ENCODE measurements around the gene ACOXL. TPM values are rescaled to one million over a fixed set of nuclear protein-coding genes. Genes with fewer than 3 reads are reported as not detected.

Gene ACOXL
- total RNA-seq, 1 donor, result not detected

DNA sequence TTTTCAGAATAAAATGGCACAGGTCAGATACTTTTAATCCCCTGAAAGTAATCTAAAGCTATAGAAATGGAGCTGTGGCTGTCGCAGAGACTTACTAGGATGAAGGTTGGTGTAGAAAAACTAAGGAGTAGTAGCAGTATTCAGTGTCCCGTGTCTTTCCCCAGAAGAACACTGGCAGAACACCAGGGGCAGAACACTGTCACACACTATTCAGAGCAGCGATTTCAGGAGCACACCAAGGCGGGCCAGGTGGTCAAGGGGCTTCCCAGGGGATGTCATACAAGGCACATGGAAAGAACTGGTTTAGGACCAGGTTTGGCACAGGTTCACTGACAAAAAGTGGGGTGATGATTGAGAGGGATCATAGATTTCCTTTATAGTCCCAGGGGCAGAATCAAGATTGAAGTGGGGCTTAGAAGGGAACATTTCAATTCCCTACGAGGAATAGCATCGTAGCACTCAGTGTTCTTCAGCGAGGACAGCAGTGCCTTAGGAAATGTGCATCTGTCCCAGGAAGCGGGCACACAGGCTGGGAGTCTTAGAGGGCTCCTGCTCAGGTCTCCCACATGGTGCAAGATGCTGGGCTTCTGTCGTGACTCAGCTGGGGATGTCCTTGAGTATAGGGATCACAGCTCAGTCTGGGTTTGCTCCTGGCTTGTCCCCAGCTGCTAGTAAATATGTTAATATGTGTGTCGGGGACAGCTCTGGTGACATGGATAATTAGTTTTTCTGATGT, 410.9 kb downstream of the ACOXL start:
- peaks cover 7% of the 10 kb centered on the region for H4K20me1 ChIP-seq (ENCODE audit: insufficient read depth, low read length)
- no peaks in the 10 kb centered on the region for H3K36me3 ChIP-seq (ENCODE audit: insufficient read depth, low read length)
- no peak overlapping the region for H3K4me3 ChIP-seq (ENCODE audit: insufficient read depth, low read length)
- no peaks in the 10 kb centered on the region for H3K79me2 ChIP-seq (ENCODE audit: insufficient read depth, low read length)
- no peak overlapping the region for H2AFZ ChIP-seq (ENCODE audit: low read length)
- TF ChIP-seq, protein P1, sequence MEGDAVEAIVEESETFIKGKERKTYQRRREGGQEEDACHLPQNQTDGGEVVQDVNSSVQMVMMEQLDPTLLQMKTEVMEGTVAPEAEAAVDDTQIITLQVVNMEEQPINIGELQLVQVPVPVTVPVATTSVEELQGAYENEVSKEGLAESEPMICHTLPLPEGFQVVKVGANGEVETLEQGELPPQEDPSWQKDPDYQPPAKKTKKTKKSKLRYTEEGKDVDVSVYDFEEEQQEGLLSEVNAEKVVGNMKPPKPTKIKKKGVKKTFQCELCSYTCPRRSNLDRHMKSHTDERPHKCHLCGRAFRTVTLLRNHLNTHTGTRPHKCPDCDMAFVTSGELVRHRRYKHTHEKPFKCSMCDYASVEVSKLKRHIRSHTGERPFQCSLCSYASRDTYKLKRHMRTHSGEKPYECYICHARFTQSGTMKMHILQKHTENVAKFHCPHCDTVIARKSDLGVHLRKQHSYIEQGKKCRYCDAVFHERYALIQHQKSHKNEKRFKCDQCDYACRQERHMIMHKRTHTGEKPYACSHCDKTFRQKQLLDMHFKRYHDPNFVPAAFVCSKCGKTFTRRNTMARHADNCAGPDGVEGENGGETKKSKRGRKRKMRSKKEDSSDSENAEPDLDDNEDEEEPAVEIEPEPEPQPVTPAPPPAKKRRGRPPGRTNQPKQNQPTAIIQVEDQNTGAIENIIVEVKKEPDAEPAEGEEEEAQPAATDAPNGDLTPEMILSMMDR (IDR thresholded peaks at IDR 0.05; ENCODE audit: extremely low read depth, low read depth, low read length), result no peak
- no peaks in the 10 kb centered on the region for H3K27me3 ChIP-seq (ENCODE audit: insufficient read depth, low read length)
- no peak overlapping the region for H3K4me2 ChIP-seq (ENCODE audit: insufficient read depth, low read length)
- no peak for DNase-seq (ENCODE audit: insufficient read length, low spot score, missing footprints)
- no peaks in the 10 kb centered on the region for H3K9me3 ChIP-seq (ENCODE audit: low read depth, low read length)
- H3K27ac ChIP-seq (ENCODE audit: low read depth, low read length), result no peak overlapping the region
- H3K4me1 ChIP-seq (ENCODE audit: insufficient read depth, low read length), result no peaks in the 10 kb centered on the region

DNA sequence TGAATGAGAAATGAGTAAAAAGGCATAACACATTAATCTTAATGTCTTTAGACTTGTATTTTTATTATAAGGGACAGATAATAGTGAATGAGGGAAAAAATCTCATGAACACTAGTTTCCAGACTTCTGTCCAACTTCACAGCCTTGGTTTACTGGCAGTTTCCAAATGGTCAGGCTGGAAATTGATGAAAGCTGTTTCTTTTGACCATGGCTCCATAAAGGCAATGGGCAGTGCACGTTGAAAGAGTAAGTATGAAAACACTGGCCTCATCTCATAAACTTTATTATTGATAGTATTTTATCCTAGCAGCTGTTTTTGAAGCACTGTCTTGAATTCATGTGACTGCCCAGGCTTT, 411.4 kb downstream of the ACOXL start:
- no peak overlapping the region for H2AFZ ChIP-seq (ENCODE audit: low read length)
- no peaks in the 10 kb centered on the region for H3K36me3 ChIP-seq (ENCODE audit: insufficient read depth, low read length)
- TF ChIP-seq, protein P1 (IDR thresholded peaks at IDR 0.05; ENCODE audit: extremely low read depth, low read depth, low read length), result no peak
- H3K27me3 ChIP-seq (ENCODE audit: insufficient read depth, low read length), result no peaks in the 10 kb centered on the region
- peaks cover 3% of the 10 kb centered on the region for H4K20me1 ChIP-seq (ENCODE audit: insufficient read depth, low read length)
- H3K4me3 ChIP-seq (ENCODE audit: insufficient read depth, low read length), result no peak overlapping the region
- no peak overlapping the region for H3K4me2 ChIP-seq (ENCODE audit: insufficient read depth, low read length)
- H3K27ac ChIP-seq (ENCODE audit: low read depth, low read length), result no peak overlapping the region
- no peaks in the 10 kb centered on the region for H3K79me2 ChIP-seq (ENCODE audit: insufficient read depth, low read length)
- no peaks in the 10 kb centered on the region for H3K4me1 ChIP-seq (ENCODE audit: insufficient read depth, low read length)
- no peaks in the 10 kb centered on the region for H3K9me3 ChIP-seq (ENCODE audit: low read depth, low read length)
- no peak for DNase-seq (ENCODE audit: insufficient read length, low spot score, missing footprints)

DNA sequence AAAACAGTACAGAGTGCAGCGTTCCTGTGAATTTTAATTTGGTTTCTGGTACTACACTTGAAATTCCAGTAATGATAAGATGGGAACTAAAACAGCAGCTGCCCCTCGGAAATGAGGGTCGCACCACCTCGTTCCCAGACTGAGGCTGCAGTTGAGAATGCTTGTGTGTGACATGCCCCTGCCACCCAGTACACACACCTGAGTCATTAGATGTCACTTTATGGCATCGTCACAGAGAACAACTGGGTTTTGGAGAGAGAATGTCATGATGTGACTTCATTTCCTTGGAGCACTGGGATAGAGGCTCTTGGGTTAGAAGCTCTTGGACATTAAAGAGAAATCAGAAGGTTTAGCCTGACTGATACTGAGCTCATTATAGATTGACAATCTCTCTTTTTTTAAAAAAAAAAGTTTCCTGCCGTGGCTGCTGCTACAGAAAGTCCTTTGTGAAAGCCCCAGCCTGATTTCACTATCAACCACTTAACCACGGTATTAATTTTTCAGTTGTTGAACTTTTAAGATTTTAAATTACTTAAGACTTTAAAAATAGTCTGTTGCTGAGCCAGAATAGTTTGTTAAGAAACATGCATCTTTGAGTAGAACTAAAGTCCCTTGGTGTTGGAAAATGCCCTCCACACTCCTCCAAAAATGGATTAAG, 412.9 kb downstream of the ACOXL start:
- Histone ChIP-seq H3K9me3 (ENCODE audit: low read depth, low read length) (no peaks in the 10 kb centered on the region), H4K20me1 (ENCODE audit: insufficient read depth, low read length) (peaks cover 3% of the 10 kb centered on the region), H3K4me3 (ENCODE audit: insufficient read depth, low read length) (no peak overlapping the region), H3K27me3 (ENCODE audit: insufficient read depth, low read length) (no peaks in the 10 kb centered on the region), H3K79me2 (ENCODE audit: insufficient read depth, low read length) (no peaks in the 10 kb centered on the region), H3K36me3 (ENCODE audit: insufficient read depth, low read length) (no peaks in the 10 kb centered on the region), H3K4me1 (ENCODE audit: insufficient read depth, low read length) (no peaks in the 10 kb centered on the region), H2AFZ (ENCODE audit: low read length) (no peak overlapping the region), H3K4me2 (ENCODE audit: insufficient read depth, low read length) (no peak overlapping the region), H3K27ac (ENCODE audit: low read depth, low read length) (no peak overlapping the region)
- no peak for DNase-seq (ENCODE audit: insufficient read length, low spot score, missing footprints)
- TF ChIP-seq, protein P1 (IDR thresholded peaks at IDR 0.05; ENCODE audit: extremely low read depth, low read depth, low read length), result no peak

DNA sequence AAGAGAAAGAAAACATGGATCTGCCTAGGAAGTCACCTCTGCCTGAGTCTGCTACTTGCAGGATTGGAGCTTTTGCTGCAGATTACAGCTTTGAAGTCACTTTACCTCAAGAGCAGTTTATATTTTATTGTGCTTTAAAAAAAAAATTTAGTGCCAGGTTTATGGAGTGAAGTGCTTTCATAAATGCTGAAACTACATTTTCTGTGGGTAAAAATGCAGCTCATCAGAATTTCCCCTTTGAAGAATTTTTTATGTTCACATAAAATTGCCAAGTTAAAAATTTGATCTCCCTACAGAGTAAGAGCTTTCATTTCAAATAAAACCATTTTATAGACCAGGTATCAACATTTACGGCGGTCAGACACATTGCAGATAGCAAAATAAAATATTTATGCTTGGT, 413.6 kb downstream of the ACOXL start:
- H3K4me3 ChIP-seq (ENCODE audit: insufficient read depth, low read length), result no peak overlapping the region
- no peak overlapping the region for H2AFZ ChIP-seq (ENCODE audit: low read length)
- H3K36me3 ChIP-seq (ENCODE audit: insufficient read depth, low read length), result no peaks in the 10 kb centered on the region
- H3K4me2 ChIP-seq (ENCODE audit: insufficient read depth, low read length), result no peak overlapping the region
- H3K27ac ChIP-seq (ENCODE audit: low read depth, low read length), result no peak overlapping the region
- no peak for DNase-seq (ENCODE audit: insufficient read length, low spot score, missing footprints)
- no peaks in the 10 kb centered on the region for H3K27me3 ChIP-seq (ENCODE audit: insufficient read depth, low read length)
- no peaks in the 10 kb centered on the region for H3K79me2 ChIP-seq (ENCODE audit: insufficient read depth, low read length)
- H4K20me1 ChIP-seq (ENCODE audit: insufficient read depth, low read length), result peaks cover 3% of the 10 kb centered on the region
- no peaks in the 10 kb centered on the region for H3K9me3 ChIP-seq (ENCODE audit: low read depth, low read length)
- TF ChIP-seq, protein P1 (IDR thresholded peaks at IDR 0.05; ENCODE audit: extremely low read depth, low read depth, low read length), result no peak
- H3K4me1 ChIP-seq (ENCODE audit: insufficient read depth, low read length), result no peaks in the 10 kb centered on the region
